ENCODE data around the gene TOP2B.

Gene TOP2B

GRCh38 chr3:25582242-25582641, 82.5 kb downstream of the TOP2B start:
- peak; percentile 87 for DNase-seq (ENCODE audit: low read depth, low spot score)

- DNase-seq (ENCODE audit: low read depth, low spot score) = no peak
Measured at GRCh38 chr3:25581823-25582222, 82.9 kb downstream of the TOP2B start.

GRCh38 chr3:25581335-25581734, 83.4 kb downstream of the TOP2B start:
- no peak for DNase-seq (ENCODE audit: low read depth, low spot score)

GRCh38 chr3:25580534-25580933, 84.2 kb downstream of the TOP2B start:
- DNase-seq (ENCODE audit: low read depth, low spot score) = no peak

- DNase-seq (ENCODE audit: low read depth, low spot score) = no peak
Measured at GRCh38 chr3:25578059-25578458, 86.6 kb downstream of the TOP2B start.

- DNase-seq (ENCODE audit: low read depth, low spot score) = no peak
Measured at GRCh38 chr3:25576831-25577454, 87.8 kb downstream of the TOP2B start.

- DNase-seq (ENCODE audit: low read depth, low spot score) = no peak
Measured at GRCh38 chr3:25576146-25576545, 88.6 kb downstream of the TOP2B start.

GRCh38 chr3:25575001-25575400, 89.7 kb downstream of the TOP2B start:
- DNase-seq (ENCODE audit: low read depth, low spot score) = no peak

- no peak for DNase-seq (ENCODE audit: low read depth, low spot score)
Measured at GRCh38 chr3:25574172-25574765, 90.4 kb downstream of the TOP2B start.

GRCh38 chr3:25573386-25574171, 91.1 kb downstream of the TOP2B start:
- DNase-seq (ENCODE audit: low read depth, low spot score) = no peak

- DNase-seq (ENCODE audit: low read depth, low spot score) = no peak
Measured at GRCh38 chr3:25572919-25573385, 91.8 kb downstream of the TOP2B start.

- DNase-seq (ENCODE audit: low read depth, low spot score) = no peak
Measured at GRCh38 chr3:25572336-25572735, 92.4 kb downstream of the TOP2B start.

- no peak for DNase-seq (ENCODE audit: low read depth, low spot score)
Measured at GRCh38 chr3:25571285-25571684, 93.4 kb downstream of the TOP2B start.

- DNase-seq (ENCODE audit: low read depth, low spot score) = no peak
Measured at GRCh38 chr3:25568525-25569078, 96.1 kb downstream of the TOP2B start.

- no peak for DNase-seq (ENCODE audit: low read depth, low spot score)
Measured at GRCh38 chr3:25567806-25568524, 96.7 kb downstream of the TOP2B start.

GRCh38 chr3:25567388-25567787, 97.3 kb downstream of the TOP2B start:
- DNase-seq (ENCODE audit: low read depth, low spot score) = no peak

GRCh38 chr3:25566358-25566920, 98.3 kb downstream of the TOP2B start:
- DNase-seq (ENCODE audit: low read depth, low spot score) = no peak

- DNase-seq (ENCODE audit: low read depth, low spot score) = no peak
Measured at GRCh38 chr3:25565807-25566206, 98.9 kb downstream of the TOP2B start.

- no peak for DNase-seq (ENCODE audit: low read depth, low spot score)
Measured at GRCh38 chr3:25564075-25564474, 100.6 kb downstream of the TOP2B start.

GRCh38 chr3:25563601-25564000, 101.1 kb downstream of the TOP2B start:
- no peak for DNase-seq (ENCODE audit: low read depth, low spot score)

GRCh38 chr3:25558796-25559195, 105.9 kb downstream of the TOP2B start:
- DNase-seq (ENCODE audit: low read depth, low spot score) = no peak
